Colonic mucosa (tissue), 4 donors: Measurements from ENCODE around the gene TP53AIP1. TPM values are rescaled to one million over a fixed set of nuclear protein-coding genes. Genes with fewer than 3 reads are reported as not detected.

Experiments
- DNase-seq: peaks from one replicate; pipeline ENCODE4 v3.0.0-alpha.2; 2020
- H3K27ac ChIP-seq: fragments of 200-600 bp; one replicate; pipeline ENCODE4 v1.8.0; 2021
- H3K27me3 ChIP-seq: fragments of 200-600 bp; one replicate; pipeline ENCODE4 v1.8.0; 2021
- H3K36me3 ChIP-seq: fragments of 200-600 bp; one replicate; pipeline ENCODE4 v1.8.0; 2021
- H3K4me1 ChIP-seq: fragments of 200-600 bp; one replicate; pipeline ENCODE4 v1.8.0; 2021; ENCODE audit warnings: mild to moderate bottlenecking
- H3K4me3 ChIP-seq: fragments of 200-600 bp; one replicate; pipeline ENCODE4 v1.8.0; 2021
- H3K9ac ChIP-seq, 2 donors: one replicate each; pipeline ENCODE4 v1.7.0; 2013; ENCODE audit warnings: control low read depth in 2 of 2, low read depth in 2 of 2, low read length in 2 of 2
- H3K9me3 ChIP-seq: fragments of 200-600 bp; one replicate; pipeline ENCODE4 v1.8.0; 2021
- intact Hi-C: fragments of 100-400 bp; cut with DNase I; formaldehyde crosslinking; loops from one replicate; pipeline ENCODE4 v1.14.1; 2022
- total RNA-seq, 2 donors: library from RNA; stranded (reverse); fragmentation: NEBNext Ultra II Directional in 1 of 2; extraction: Animal tissue kit (Norgen Biotek cat#: 25700) in 1 of 2; gene quantifications; one replicate each; pipeline ENCODE4 v1.2.1, GENCODE V29; 2021
- TF ChIP-seq, protein P1 (sequence below): fragments of 200-600 bp; IDR thresholded peaks from one replicate; pipeline ENCODE4 v1.8.0; 2022; ENCODE audit warnings: antibody characterized with exemption, mild to moderate bottlenecking
- donor health status: healthy.
- donor health status: DM: no; HTN: no; CAD: no.
- donor health status: DM: no; HTN: no; CAD: no.

TP53AIP1 gene
- total RNA-seq, 2 donors from 2014 or later = 0.12 to 0.19 TPM

DNA sequence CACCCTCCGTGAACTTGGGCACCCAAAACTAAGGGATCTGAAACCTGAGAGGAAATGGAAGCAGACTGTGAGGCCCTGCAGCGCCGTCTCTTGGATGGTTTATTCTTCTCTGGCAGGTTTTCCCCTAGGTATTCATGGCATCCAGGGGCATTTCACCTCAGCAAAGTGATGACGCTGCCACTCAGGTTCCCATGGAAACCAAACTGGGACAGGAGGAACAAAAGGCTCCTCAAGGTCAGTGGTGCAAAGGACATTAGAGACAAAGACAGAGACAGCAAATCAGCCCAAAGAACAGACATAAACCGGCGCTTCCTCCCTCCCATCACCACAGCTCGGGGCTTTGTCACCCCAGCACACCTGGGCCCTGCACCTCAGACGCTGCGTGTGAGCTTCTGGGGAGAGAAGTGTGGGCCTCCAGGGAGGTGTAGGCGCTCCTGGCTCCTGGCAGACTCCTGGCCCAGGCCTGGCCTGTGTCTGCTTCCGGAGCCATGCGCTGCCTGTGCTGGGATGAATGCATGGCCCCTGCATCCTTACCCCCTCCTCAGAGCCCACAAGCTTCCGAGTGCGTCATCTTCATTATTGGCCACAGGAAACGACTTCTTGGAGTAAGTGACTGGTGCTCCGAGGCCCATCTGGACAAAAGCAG, 5.9 kb downstream of the TP53AIP1 start:
- TF ChIP-seq, protein P1, sequence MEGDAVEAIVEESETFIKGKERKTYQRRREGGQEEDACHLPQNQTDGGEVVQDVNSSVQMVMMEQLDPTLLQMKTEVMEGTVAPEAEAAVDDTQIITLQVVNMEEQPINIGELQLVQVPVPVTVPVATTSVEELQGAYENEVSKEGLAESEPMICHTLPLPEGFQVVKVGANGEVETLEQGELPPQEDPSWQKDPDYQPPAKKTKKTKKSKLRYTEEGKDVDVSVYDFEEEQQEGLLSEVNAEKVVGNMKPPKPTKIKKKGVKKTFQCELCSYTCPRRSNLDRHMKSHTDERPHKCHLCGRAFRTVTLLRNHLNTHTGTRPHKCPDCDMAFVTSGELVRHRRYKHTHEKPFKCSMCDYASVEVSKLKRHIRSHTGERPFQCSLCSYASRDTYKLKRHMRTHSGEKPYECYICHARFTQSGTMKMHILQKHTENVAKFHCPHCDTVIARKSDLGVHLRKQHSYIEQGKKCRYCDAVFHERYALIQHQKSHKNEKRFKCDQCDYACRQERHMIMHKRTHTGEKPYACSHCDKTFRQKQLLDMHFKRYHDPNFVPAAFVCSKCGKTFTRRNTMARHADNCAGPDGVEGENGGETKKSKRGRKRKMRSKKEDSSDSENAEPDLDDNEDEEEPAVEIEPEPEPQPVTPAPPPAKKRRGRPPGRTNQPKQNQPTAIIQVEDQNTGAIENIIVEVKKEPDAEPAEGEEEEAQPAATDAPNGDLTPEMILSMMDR = no peak
- no peak for DNase-seq
- intact Hi-C loops = no loop called here

GRCh38 chr11:128934926-128935325, 7.7 kb downstream of the TP53AIP1 start:
- Histone ChIP-seq H3K27me3 (no peaks in the 10 kb centered on the region), H3K9me3 (no peaks in the 10 kb centered on the region), H3K27ac (no peak overlapping the region), H3K36me3 (no peaks in the 10 kb centered on the region), H3K9ac (no peak overlapping the region), H3K4me1 (no peaks in the 10 kb centered on the region), H3K4me3 (no peak overlapping the region)
- TF ChIP-seq, protein P1 = no peak
- DNase-seq = no peak
- intact Hi-C loops = no loop called here

More for the DNA sequence above, 5.9 kb downstream of the TP53AIP1 start:
- Histone ChIP-seq H3K4me1 (no peaks in the 10 kb centered on the region), H3K9me3 (no peaks in the 10 kb centered on the region), H3K4me3 (no peak overlapping the region), H3K27ac (no peak overlapping the region), H3K36me3 (no peaks in the 10 kb centered on the region), H3K9ac (no peak overlapping the region), H3K27me3 (no peaks in the 10 kb centered on the region)

GRCh38 chr11:128934351-128934750, 8.3 kb downstream of the TP53AIP1 start:
- H3K27me3 ChIP-seq = no peaks in the 10 kb centered on the region
- TF ChIP-seq, protein P1 = no peak

DNA sequence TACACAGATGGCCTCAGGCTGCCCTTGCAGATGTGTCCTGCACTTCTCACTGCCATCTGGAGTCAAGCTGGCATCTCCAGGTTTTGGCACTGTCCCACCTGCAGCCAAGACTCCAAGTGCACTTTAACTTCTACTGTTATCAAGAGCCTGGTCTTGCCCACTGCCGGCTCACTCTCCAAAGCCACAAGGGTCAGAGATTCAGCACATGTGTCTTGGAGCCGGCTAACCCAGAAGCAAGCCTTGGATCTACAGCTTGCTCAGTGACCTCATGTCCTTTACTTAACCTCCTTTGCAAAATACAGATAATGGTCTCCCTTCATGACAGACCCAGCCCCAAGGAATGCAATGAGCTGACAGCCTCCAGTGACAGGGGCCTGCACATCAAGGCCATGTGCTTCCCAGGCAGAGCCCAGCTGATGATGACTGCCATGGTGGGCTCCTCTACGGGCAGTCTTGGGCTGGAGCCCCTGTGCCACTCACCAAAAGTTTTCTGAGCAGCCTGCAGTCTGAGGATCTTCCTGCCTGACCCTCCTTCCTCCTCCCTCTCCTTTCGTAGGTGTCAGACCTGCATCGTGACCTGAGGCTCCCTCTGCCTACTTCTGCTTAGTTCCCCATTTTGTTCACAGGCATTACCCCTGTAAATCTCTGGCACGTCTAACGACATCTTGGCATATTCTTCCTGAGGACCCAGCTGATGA, 9.0 kb downstream of the TP53AIP1 start:
- intact Hi-C loops = no loop called here
- Histone ChIP-seq H3K4me3 (no peak overlapping the region), H3K27ac (no peak overlapping the region), H3K4me1 (no peaks in the 10 kb centered on the region), H3K27me3 (no peaks in the 10 kb centered on the region), H3K36me3 (no peaks in the 10 kb centered on the region), H3K9ac (no peak overlapping the region), H3K9me3 (no peaks in the 10 kb centered on the region)
- TF ChIP-seq, protein P1 = no peak
- DNase-seq = no peak

More at GRCh38 chr11:128934351-128934750, 8.3 kb downstream of the TP53AIP1 start:
- intact Hi-C loops = no loop called here
- H3K4me1 ChIP-seq = no peaks in the 10 kb centered on the region
- no peak overlapping the region for H3K9ac ChIP-seq
- DNase-seq = no peak
- H3K36me3 ChIP-seq = no peaks in the 10 kb centered on the region
- H3K9me3 ChIP-seq = no peaks in the 10 kb centered on the region
- H3K27ac ChIP-seq = no peak overlapping the region
- no peak overlapping the region for H3K4me3 ChIP-seq

GRCh38 chr11:128931668-128932067, 11.0 kb downstream of the TP53AIP1 start:
- no peaks in the 10 kb centered on the region for H3K36me3 ChIP-seq
- no peak overlapping the region for H3K9ac ChIP-seq
- no peak overlapping the region for H3K4me3 ChIP-seq
- DNase-seq = no peak
- no peak overlapping the region for H3K27ac ChIP-seq
- TF ChIP-seq, protein P1 = no peak
- intact Hi-C loops = no loop called here
- no peaks in the 10 kb centered on the region for H3K27me3 ChIP-seq
- no peaks in the 10 kb centered on the region for H3K4me1 ChIP-seq
- H3K9me3 ChIP-seq = no peaks in the 10 kb centered on the region
